Measurements from ENCODE around the gene RBM19.

GRCh38 chr12:113854385-113855142 lies 111.6 kb downstream of the RBM19 start:
- no peak for TF ChIP-seq EZH2 (IDR thresholded peaks at IDR 0.05; ENCODE audit: low read length, unreplicated experiment)
- TF ChIP-seq CTCF (conservative IDR thresholded peaks at IDR 0.05; ENCODE audit: low read depth, low read length) = no peak
- TF ChIP-seq EZH2phosphoT487 (IDR thresholded peaks at IDR 0.05; ENCODE audit: borderline replicate concordance, low read length) = no peak

Measured in PC-3 (cell line).